Keratinocyte (primary cell): ENCODE measurements around the gene MAPK12. TPM values are rescaled to one million over a fixed set of nuclear protein-coding genes. Genes with fewer than 3 reads are reported as not detected.

Source experiments
- DNase-seq: peaks from one replicate; pipeline ENCODE4 v3.0.0-alpha.2; 2011; ENCODE audit warnings: low read depth, missing footprints, low spot score
- FAIRE-seq: peaks from 2 replicates; lab custom pipeline; 2011; peaks lifted over from hg19 to GRCh38; lab: Jason Lieb, UNC
- H2AFZ ChIP-seq: 2 replicates; pipeline ENCODE4 v1.6.0; 2012; ENCODE audit warnings: low read length, control low read depth, inconsistent platforms; ENCODE audit not compliant: control insufficient read depth
- H3K27ac ChIP-seq: 2 replicates; pipeline ENCODE4 v1.5.1; 2011; ENCODE audit warnings: low read length; ENCODE audit not compliant: control insufficient read depth, insufficient read depth
- H3K27me3 ChIP-seq: 3 replicates; pipeline ENCODE4 v1.6.0; 2011; ENCODE audit warnings: low read length; ENCODE audit not compliant: control insufficient read depth, insufficient read depth; ENCODE audit errors: extremely low read depth
- H3K36me3 ChIP-seq, 2 experiments: 2 replicates in 1 of 2; 3 replicates in 1 of 2; pipeline ENCODE4 v1.5.1; 2011; ENCODE audit warnings: low read length in 2 of 2, mild to moderate bottlenecking in 1 of 2; ENCODE audit not compliant: control insufficient read depth in 2 of 2, insufficient read depth in 2 of 2; ENCODE audit errors: extremely low read depth in 1 of 2
- H3K4me1 ChIP-seq: 3 replicates; pipeline ENCODE4 v1.5.1; 2011; ENCODE audit warnings: low read length; ENCODE audit not compliant: control insufficient read depth, insufficient read depth; ENCODE audit errors: extremely low read depth
- H3K4me2 ChIP-seq: 3 replicates; pipeline ENCODE4 v1.6.0; 2011; ENCODE audit warnings: low read depth, low read length; ENCODE audit not compliant: control insufficient read depth, insufficient read depth; ENCODE audit errors: extremely low read depth
- H3K4me3 ChIP-seq, 3 experiments: fragments of 200-600 bp in 1 of 3; sonication (generic) in 1 of 3; 2 replicates in 2 of 3; 3 replicates in 1 of 3; pipeline ENCODE4 v1.5.1; 2011 to 2016; ENCODE audit warnings: low read length in 3 of 3, mild to moderate bottlenecking in 3 of 3, control low read depth in 2 of 3, inconsistent platforms in 1 of 3, low read depth in 1 of 3, mixed read lengths in 1 of 3, mixed run types in 1 of 3, moderate library complexity in 1 of 3; ENCODE audit not compliant: control insufficient read depth in 2 of 3, insufficient read depth in 2 of 3; ENCODE audit errors: extremely low read depth in 1 of 3
- H3K79me2 ChIP-seq: 2 replicates; pipeline ENCODE4 v1.6.0; 2012; ENCODE audit warnings: low read length; ENCODE audit not compliant: control insufficient read depth, insufficient read depth
- H3K9ac ChIP-seq: 3 replicates; pipeline ENCODE4 v1.6.0; 2011; ENCODE audit warnings: low read length; ENCODE audit not compliant: control insufficient read depth, insufficient read depth; ENCODE audit errors: extremely low read depth
- H3K9me1 ChIP-seq: 3 replicates; pipeline ENCODE4 v1.6.0; 2011; ENCODE audit warnings: low read length; ENCODE audit not compliant: control insufficient read depth, insufficient read depth; ENCODE audit errors: extremely low read depth
- H3K9me3 ChIP-seq: 2 replicates; pipeline ENCODE4 v1.5.1; 2012; ENCODE audit warnings: low read depth, low read length; ENCODE audit not compliant: control insufficient read depth
- H4K20me1 ChIP-seq: 3 replicates; pipeline ENCODE4 v1.6.0; 2011; ENCODE audit warnings: low read length; ENCODE audit not compliant: control insufficient read depth, insufficient read depth; ENCODE audit errors: extremely low read depth
- EZH2 ChIP-seq: IDR thresholded peaks from one replicate; pipeline ENCODE4 v1.6.1; 2012; ENCODE audit warnings: inconsistent platforms, mild to moderate bottlenecking, low read length, moderate library complexity
- dilution Hi-C: fragments of 300-500 bp; cut with MboI; formaldehyde crosslinking; loops from one replicate; pipeline ENCODE4 v1.7.0; 2020; ENCODE audit warnings: low sequenced_read_pairs; ENCODE audit not compliant: extremely low pct_ligation_motif_present
- polyA plus RNA-seq, 5 experiments: library from polyadenylated mRNA; depleted of rRNA in 3 of 5; stranded (reverse) in 3 of 5; stranded (forward) in 1 of 5; unstranded in 1 of 5; fragments of >200 nt; gene quantifications; 1 replicate in 1 of 5; 2 replicates in 3 of 5; 3 replicates in 1 of 5; pipeline versions ENCODE4 v1.2.1 to v1.2.3, GENCODE V29; 2011 to 2012; ENCODE audit warnings: missing spikeins in 2 of 5, low read depth in 1 of 5, low replicate concordance in 1 of 5
- TF ChIP-seq, protein P1 (sequence below), 3 experiments: IDR thresholded peaks in 1 of 3; conservative IDR thresholded peaks in 1 of 3; optimal IDR thresholded peaks in 1 of 3; 2 replicates in 2 of 3; 3 replicates in 1 of 3; pipeline versions ENCODE3 to v1.5.1; 2011; ENCODE audit warnings: low read length in 3 of 3, mild to moderate bottlenecking in 3 of 3, moderate library complexity in 2 of 3, control low read depth in 1 of 3, inconsistent platforms in 1 of 3; ENCODE audit not compliant: insufficient read depth in 2 of 3; ENCODE audit errors: extremely low read depth in 1 of 3

Gene MAPK12
- polyA plus RNA-seq, 1 donor (not counting 4 experiments of a cell fraction or from before 2014, with no cell fraction given), result 10.1 TPM

DNA sequence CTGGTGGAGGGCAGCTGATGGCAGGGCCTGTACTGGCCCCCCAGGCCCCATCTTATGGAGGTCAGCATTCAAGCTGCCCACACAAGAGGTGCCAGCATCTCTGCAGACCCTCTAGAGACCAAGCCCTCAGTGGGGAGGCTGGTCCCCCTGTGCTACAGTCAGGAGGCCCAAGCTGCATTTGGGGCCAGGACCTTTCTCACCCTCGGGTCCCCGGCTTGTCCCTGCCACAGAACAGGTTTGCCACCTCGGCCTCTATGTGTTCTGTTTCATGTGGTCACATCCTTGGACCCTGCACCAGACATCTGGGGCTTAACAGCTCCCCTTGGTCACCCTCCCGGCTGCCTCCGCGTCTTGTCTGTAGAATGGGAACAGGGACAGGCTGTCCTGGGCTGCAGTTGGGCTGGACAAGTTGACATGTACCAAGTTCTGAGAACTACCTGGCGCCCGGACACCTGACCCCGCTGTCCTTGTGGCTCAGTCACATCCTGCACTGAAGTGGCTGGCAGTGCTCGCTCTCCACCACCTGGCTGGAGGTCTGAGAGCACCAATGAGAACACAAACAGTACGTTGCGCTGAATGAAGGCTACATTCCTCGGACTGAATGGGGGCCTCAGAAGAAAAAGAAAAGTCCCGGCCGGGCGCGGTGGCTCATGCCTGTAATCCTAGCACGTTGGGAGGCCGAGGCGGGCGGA, 48.7 kb upstream of the MAPK12 start:
- Histone ChIP-seq H3K36me3 (no peaks in the 10 kb centered on the region), H3K27ac (no peak overlapping the region), H4K20me1 (no peaks in the 10 kb centered on the region), H3K9ac (no peak overlapping the region), H3K4me1 (peaks cover 6% of the 10 kb centered on the region), H3K4me3 (no peak overlapping the region), H3K79me2 (peaks cover 12% of the 10 kb centered on the region), H3K9me1 (no peaks in the 10 kb centered on the region), H3K9me3 (no peaks in the 10 kb centered on the region), H2AFZ (no peak overlapping the region), H3K4me2 (no peak overlapping the region), H3K27me3 (peaks cover 12% of the 10 kb centered on the region)
- DNase-seq, result no peak
- FAIRE-seq, result no peak
- dilution Hi-C loops, result no loop called here
- TF ChIP-seq EZH2, result no peak
- TF ChIP-seq, protein P1, sequence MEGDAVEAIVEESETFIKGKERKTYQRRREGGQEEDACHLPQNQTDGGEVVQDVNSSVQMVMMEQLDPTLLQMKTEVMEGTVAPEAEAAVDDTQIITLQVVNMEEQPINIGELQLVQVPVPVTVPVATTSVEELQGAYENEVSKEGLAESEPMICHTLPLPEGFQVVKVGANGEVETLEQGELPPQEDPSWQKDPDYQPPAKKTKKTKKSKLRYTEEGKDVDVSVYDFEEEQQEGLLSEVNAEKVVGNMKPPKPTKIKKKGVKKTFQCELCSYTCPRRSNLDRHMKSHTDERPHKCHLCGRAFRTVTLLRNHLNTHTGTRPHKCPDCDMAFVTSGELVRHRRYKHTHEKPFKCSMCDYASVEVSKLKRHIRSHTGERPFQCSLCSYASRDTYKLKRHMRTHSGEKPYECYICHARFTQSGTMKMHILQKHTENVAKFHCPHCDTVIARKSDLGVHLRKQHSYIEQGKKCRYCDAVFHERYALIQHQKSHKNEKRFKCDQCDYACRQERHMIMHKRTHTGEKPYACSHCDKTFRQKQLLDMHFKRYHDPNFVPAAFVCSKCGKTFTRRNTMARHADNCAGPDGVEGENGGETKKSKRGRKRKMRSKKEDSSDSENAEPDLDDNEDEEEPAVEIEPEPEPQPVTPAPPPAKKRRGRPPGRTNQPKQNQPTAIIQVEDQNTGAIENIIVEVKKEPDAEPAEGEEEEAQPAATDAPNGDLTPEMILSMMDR (optimal IDR thresholded peaks at IDR 0.05 in 1 of 3, IDR thresholded peaks at IDR 0.05 in 1 of 3, conservative IDR thresholded peaks at IDR 0.05 in 1 of 3; ENCODE audit: extremely low read depth in 1 of 3, insufficient read depth in 2 of 3, low read length in 3 of 3), result no peak

DNA sequence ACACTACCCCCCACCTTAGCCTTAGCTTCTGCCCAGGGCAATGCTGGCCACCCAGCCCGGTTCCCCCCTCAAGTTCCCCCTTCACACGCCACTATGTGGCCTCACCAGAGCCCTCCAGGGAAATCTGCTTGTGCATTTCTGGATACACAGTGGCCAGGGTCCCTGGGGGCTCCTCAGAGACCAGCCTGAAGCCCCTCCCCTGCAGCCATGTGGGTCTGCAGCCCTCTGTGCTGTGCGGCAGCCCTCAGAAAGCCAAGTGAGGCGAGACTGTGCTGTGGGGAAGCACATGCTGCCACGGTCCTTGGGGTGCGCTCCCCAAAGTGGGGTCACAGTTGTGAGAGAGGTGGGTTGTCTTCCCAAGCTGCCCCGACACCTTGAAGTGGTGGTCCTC, 48.1 kb upstream of the MAPK12 start:
- no peak overlapping the region for H3K9ac ChIP-seq
- no peak overlapping the region for H2AFZ ChIP-seq
- peaks cover 7% of the 10 kb centered on the region for H3K27me3 ChIP-seq
- DNase-seq (no peak), FAIRE-seq (no peak)
- TF ChIP-seq, protein P1 (optimal IDR thresholded peaks at IDR 0.05 in 1 of 3, IDR thresholded peaks at IDR 0.05 in 1 of 3, conservative IDR thresholded peaks at IDR 0.05 in 1 of 3; ENCODE audit: extremely low read depth in 1 of 3, insufficient read depth in 2 of 3, low read length in 3 of 3), result no peak
- no peak for TF ChIP-seq EZH2
- dilution Hi-C loops, result no loop called here
- H3K4me2 ChIP-seq, result no peak overlapping the region
- H3K4me1 ChIP-seq, result peaks cover 12% of the 10 kb centered on the region
- H3K9me3 ChIP-seq, result no peaks in the 10 kb centered on the region
- no peak overlapping the region for H3K4me3 ChIP-seq
- H3K27ac ChIP-seq, result no peak overlapping the region
- H4K20me1 ChIP-seq, result no peaks in the 10 kb centered on the region
- H3K79me2 ChIP-seq, result peaks cover 17% of the 10 kb centered on the region
- no peaks in the 10 kb centered on the region for H3K36me3 ChIP-seq
- H3K9me1 ChIP-seq, result no peaks in the 10 kb centered on the region
